HG03460 (cell line): ENCODE measurements around the gene KBTBD6.
"Not testable (repeated sequence)": the region's sequence is repeated elsewhere in the genome, so short reads cannot be mapped to it uniquely, and the experiment has no call there.

Experiments
- ATAC-seq: cut with Tn5 transposase; IDR thresholded peaks from one replicate; pipeline ENCODE4 v1.9.1; 2021; ENCODE audit not compliant: unreplicated experiment

The KBTBD6 gene

DNA sequence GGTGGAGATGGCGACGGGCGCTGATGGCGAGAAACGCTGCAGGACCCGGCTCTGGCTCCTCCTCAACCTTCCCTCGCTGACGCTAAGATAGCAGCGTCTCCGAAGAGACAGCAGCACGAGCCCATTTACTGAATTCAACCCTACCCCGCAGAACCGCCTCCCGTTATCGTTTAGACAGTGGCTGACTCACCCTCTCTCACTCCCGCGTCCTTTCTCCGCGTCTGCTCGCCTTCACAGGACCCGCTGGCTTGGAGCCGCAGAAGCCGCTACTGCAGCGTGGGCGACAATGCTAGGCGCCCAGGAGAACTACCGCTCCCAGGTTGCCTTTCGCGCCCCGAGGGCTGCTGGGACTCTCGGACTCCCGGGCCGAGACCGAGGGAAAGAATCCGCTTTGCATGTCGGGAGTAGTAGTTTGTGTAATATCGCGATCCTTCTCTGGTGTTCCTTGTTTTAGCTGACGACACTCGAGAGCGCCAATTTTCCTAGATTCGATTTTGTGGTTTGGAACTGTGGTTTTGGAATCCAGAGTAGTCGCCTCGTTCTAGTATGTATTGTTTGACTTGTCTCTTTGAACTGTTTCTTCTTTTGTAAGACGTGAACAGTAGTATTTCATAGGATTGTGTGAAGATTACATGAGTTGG, at the start of gene KBTBD6:
TSS of gene KBTBD6 (minus strand) at position 291 of the 641 bp plus-strand sequence. CDS start 291 bp downstream, outside the sequence.
- peak; percentile 95 for ATAC-seq

DNA sequence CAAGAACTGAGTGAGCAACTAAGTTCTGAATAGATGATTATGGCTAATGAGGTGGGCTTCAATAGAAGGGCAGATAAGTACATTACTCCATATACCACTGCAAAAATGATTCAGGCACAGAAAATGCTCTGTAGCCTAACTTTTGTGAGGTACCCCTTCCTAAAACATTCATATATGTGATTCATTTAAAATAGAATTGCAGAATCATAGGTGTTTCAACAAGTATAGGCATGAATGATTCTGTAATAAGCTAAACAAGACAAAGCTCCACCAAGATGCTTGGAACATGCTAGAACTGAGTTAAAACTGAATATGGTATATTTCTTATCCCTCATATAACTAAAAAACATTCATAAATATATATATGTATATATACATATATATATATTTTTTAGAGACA, 49.6 kb upstream of the KBTBD6 start:
- ATAC-seq = no peak

DNA sequence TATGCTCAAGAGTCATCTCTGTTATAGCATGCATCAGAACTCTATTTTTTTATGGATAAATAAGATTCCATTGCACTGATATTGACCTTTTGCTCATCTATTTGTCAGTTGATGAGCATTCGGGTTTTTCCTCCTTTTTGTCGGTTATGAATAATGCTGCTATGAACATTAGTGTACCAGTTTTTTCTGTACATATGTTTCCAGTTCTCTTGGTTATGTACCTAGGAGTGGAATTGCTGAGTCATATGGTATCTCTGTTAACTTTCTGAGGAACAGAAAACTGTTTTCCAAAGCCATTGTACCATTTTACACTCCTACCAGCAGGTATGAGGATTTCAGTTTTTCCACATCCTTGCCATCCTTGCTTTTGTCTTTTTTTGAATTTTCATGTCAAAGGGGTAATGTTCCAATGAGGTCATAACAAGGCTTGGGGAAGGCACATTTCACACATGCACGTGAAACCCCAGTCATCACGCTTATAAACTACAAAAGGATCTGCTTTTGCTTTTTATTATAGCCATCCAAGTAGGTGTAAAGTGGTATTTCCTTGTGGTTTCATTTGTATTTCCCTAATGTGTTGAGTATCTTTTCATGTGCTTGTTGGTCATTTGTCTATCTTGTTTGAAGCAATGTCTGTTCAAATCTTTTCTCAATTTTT, 47.1 kb upstream of the KBTBD6 start:
- ATAC-seq = no peak

DNA sequence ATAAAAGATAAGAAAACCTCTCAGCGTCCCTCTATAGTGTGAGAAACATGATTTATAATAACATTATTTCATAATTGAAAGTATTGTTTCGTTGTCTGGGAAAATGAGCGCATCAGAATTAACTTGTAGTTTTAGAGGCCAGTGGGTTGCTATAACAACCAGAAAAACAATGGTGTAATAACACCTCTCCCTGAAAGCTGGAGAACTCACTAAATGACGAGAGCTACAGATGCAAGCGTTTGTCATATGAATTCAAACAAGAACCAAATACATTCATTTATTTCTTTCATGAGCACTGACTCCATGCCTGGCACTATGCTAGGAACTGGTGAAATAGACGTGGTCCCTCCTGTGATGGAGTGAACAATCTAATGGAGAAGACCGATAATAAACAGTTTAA, 45.4 kb upstream of the KBTBD6 start:
- ATAC-seq = no peak

- no peak for ATAC-seq
These were observed 45.0 kb upstream of the KBTBD6 start for GRCh38 chr13:41177616-41178015.

GRCh38 chr13:41175576-41175975, 43.0 kb upstream of the KBTBD6 start:
- not testable (repeated sequence) for ATAC-seq

- no peak for ATAC-seq
These were observed 29.5 kb upstream of the KBTBD6 start for GRCh38 chr13:41162151-41162550.

DNA sequence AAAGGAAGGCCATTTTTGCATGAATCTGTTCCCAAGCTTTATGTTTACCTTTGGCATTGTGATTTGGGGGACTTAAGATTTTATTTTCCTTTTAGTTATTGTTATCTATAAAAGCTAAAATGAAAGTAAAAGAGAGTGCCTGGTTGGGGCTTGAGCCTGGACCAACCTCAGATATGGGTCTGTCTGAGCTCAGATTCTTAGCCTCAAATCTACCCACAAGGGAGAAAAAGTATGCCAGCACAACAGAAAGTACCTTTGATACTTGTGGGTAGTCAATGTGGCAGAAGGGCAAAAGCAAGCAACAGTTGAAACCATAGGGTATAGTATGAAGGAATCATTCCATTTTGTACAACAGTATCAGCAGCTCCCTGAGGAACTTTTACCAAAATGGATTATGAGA, 26.6 kb upstream of the KBTBD6 start:
- no peak for ATAC-seq

GRCh38 chr13:41157048-41157717, 24.6 kb upstream of the KBTBD6 start:
- ATAC-seq = no peak

- no peak for ATAC-seq
These were observed 24.0 kb upstream of the KBTBD6 start for GRCh38 chr13:41156620-41157019.

- ATAC-seq = no peak
These were observed 21.4 kb upstream of the KBTBD6 start for GRCh38 chr13:41154042-41154441.

GRCh38 chr13:41152005-41152404, 19.4 kb upstream of the KBTBD6 start:
- no peak for ATAC-seq

GRCh38 chr13:41150058-41150457, 17.5 kb upstream of the KBTBD6 start:
- ATAC-seq = no peak

DNA sequence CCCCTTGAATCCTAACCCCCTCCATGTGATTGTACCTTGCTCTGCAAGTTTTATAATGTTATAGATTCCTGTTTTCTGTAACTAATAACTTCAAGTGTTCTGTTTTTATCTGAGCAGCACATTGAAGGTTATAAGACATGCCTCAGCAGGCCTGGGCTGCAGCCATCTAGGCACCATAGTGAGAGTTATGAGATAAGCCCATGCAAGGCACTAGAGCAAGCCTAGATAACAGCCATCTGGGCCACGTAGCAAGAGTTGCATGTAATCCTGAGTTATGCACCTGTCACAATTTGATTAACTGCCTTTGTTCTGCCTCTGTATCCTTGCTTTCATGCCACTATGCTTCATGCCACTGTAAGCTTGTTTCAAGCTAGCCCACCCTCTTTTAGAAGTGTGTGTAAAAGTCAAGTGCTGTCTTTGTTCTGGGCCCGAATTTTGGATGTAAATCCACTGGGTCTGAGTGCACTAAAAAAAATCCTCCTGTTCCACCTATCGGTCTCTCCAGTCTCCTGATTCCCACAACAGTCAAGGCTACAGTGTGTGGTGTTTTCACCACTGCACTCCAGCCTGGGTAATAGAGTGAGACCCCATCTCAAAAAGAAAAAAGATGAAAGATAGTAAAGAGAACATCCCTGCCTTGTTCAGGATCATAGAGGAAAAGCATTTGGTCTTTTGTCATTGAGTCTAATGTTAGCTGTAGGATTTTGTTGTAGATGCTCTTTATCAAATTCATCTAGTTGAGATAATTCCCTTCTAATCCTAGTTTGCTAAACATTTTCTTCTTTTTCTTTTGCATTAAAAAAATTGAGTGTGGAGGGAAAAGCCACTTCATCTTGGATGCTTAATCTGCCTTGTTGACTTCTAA, 16.0 kb upstream of the KBTBD6 start:
- no peak for ATAC-seq

GRCh38 chr13:41145136-41145908, 12.7 kb upstream of the KBTBD6 start:
- no peak for ATAC-seq

- no peak for ATAC-seq
These were observed 12.0 kb upstream of the KBTBD6 start for GRCh38 chr13:41144576-41144975.

DNA sequence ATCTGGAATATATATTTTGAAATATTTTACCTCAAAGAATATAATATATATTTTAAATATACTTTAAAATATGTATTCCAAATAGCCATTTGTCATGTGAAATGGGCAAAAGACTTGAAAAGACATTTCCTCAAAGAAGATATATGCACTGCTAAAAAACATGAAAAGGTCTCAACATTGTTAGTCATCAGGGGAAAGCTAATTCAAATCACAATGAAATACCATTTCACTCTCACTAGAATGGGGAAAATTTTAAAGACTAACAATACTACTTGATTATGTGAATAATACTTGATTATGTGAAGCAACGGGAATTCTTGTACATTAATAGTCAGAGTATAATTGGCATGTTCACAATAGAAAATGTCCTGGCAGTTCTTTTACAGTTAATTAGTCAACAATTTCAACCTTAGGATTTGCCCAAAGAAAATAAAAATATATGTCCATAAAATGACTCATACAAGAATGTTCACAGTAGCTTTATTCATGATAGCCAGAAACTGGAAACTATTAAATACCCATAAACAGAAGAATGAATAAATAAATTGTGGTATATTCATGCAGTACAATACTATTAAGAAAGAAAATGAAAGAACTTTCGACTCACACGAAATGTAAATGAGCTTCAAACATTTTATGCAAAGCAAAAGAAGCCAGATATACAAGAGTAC, 6.8 kb upstream of the KBTBD6 start:
- ATAC-seq = no peak

- no peak for ATAC-seq
These were observed 5.3 kb upstream of the KBTBD6 start for GRCh38 chr13:41137951-41138350.

GRCh38 chr13:41137241-41137640, 4.6 kb upstream of the KBTBD6 start:
- ATAC-seq = no peak

- no peak for ATAC-seq
These were observed 3.9 kb upstream of the KBTBD6 start for GRCh38 chr13:41136396-41137031.
